Prostate gland (tissue), 2 donors: ENCODE measurements around the gene STX7.

ENCODE experiments used
- CTCF ChIP-seq, 4 experiments: fragments of 200-600 bp in 2 of 4; fragments of 450-650 bp in 2 of 4; sonication (generic) in 2 of 4; IDR thresholded peaks; 1 replicate in 3 of 4; 2 replicates in 1 of 4; pipeline ENCODE4 v1.5.1; 2016 to 2019; ENCODE audit warnings: antibody characterized with exemption in 4 of 4, mild to moderate bottlenecking in 2 of 4, moderate library complexity in 2 of 4
- POLR2AphosphoS5 ChIP-seq: sonication (generic); formaldehyde crosslinking; IDR thresholded peaks from one replicate; pipeline ENCODE4 v1.6.1; 2017; ENCODE audit warnings: antibody characterized with exemption

- TF ChIP-seq POLR2AphosphoS5 = no peak
- no peak for TF ChIP-seq CTCF (IDR thresholded peaks at IDR 0.05)
Measured at GRCh38 chr6:132506869-132507808, 5.8 kb downstream of the STX7 start.
